Measurements from ENCODE around the gene ATP6V1B1.

Gene ATP6V1B1

GRCh38 chr2:70985956-70986355 lies 50.3 kb downstream of the ATP6V1B1 start:
- H3K4me3 Mint-ChIP-seq = no peak overlapping the region
- H3K27me3 Mint-ChIP-seq (ENCODE audit: low read depth, poor library complexity) = peaks cover 9% of the 10 kb centered on the region
- no peak for TF ChIP-seq CTCF (IDR thresholded peaks at IDR 0.05)
- DNase-seq = no peak
- H3K36me3 Mint-ChIP-seq (ENCODE audit: low read depth) = peaks cover 28% of the 10 kb centered on the region
- H3K9me3 Mint-ChIP-seq = no peaks in the 10 kb centered on the region
- no peak overlapping the region for H3K27ac Mint-ChIP-seq
- peaks cover 19% of the 10 kb centered on the region for H3K4me1 Mint-ChIP-seq

- Mint-ChIP-seq H3K27me3 (ENCODE audit: low read depth, poor library complexity) (peaks cover 9% of the 10 kb centered on the region), H3K4me3 (no peak overlapping the region), H3K4me1 (peaks cover 19% of the 10 kb centered on the region), H3K9me3 (no peaks in the 10 kb centered on the region), H3K27ac (peak overlapping the region; percentile 18), H3K36me3 (ENCODE audit: low read depth) (peaks cover 31% of the 10 kb centered on the region)
- TF ChIP-seq CTCF (IDR thresholded peaks at IDR 0.05) = no peak
- DNase-seq = no peak
Measured at GRCh38 chr2:70986499-70987189, 50.9 kb downstream of the ATP6V1B1 start.

- Mint-ChIP-seq H3K27me3 (ENCODE audit: low read depth, poor library complexity) (peaks cover 9% of the 10 kb centered on the region), H3K4me1 (peaks cover 19% of the 10 kb centered on the region), H3K9me3 (no peaks in the 10 kb centered on the region), H3K27ac (no peak overlapping the region), H3K4me3 (no peak overlapping the region), H3K36me3 (ENCODE audit: low read depth) (peaks cover 33% of the 10 kb centered on the region)
- TF ChIP-seq CTCF (IDR thresholded peaks at IDR 0.05) = no peak
- DNase-seq = no peak
Measured at GRCh38 chr2:70987386-70987785, 51.7 kb downstream of the ATP6V1B1 start.

- Mint-ChIP-seq H3K4me1 (peaks cover 20% of the 10 kb centered on the region), H3K27ac (no peak overlapping the region), H3K9me3 (no peaks in the 10 kb centered on the region), H3K4me3 (no peak overlapping the region), H3K27me3 (ENCODE audit: low read depth, poor library complexity) (peaks cover 9% of the 10 kb centered on the region), H3K36me3 (ENCODE audit: low read depth) (peaks cover 33% of the 10 kb centered on the region)
- TF ChIP-seq CTCF (IDR thresholded peaks at IDR 0.05) = no peak
- DNase-seq = no peak
Measured at GRCh38 chr2:70988151-70988550, 52.5 kb downstream of the ATP6V1B1 start.

- Mint-ChIP-seq H3K27me3 (ENCODE audit: low read depth, poor library complexity) (peaks cover 9% of the 10 kb centered on the region), H3K9me3 (no peaks in the 10 kb centered on the region), H3K4me1 (peaks cover 20% of the 10 kb centered on the region), H3K27ac (no peak overlapping the region), H3K4me3 (no peak overlapping the region), H3K36me3 (ENCODE audit: low read depth) (peaks cover 33% of the 10 kb centered on the region)
- DNase-seq = no peak
- no peak for TF ChIP-seq CTCF (IDR thresholded peaks at IDR 0.05)
Measured at GRCh38 chr2:70988726-70989648, 53.3 kb downstream of the ATP6V1B1 start.

Measured in nephron progenitor cell (in vitro differentiated cells).